ENCODE measurements around the gene ARHGEF4.

The ARHGEF4 gene

GRCh38 chr2:131031875-131032274 lies 195.2 kb downstream of the ARHGEF4 start:
- Histone ChIP-seq H3K27ac (no peak overlapping the region), H3K27me3 (peaks cover 0 to 19% of the 10 kb centered on the region in 2 donors), H3K4me1 (peaks cover 0 to 22% (median 14%) of the 10 kb centered on the region in 4 donors), H3K9me3 (peaks cover 0 to 7% (median 0%) of the 10 kb centered on the region in 3 donors), H3K4me3 (no peak overlapping the region), H3K36me3 (no peaks in the 10 kb centered on the region)
- no peak for TF ChIP-seq CTCF (IDR thresholded peaks at IDR 0.05)
- intact Hi-C loops (cut with DNase I; ENCODE audit: low total_unique reads) = no loop called here
- DNase-seq = peak in 1 of 2 donors; percentile 61

GRCh38 chr2:131032393-131032836 lies 195.7 kb downstream of the ARHGEF4 start:
- Histone ChIP-seq H3K27ac (no peak overlapping the region), H3K4me3 (no peak overlapping the region), H3K4me1 (peaks cover 0 to 22% (median 14%) of the 10 kb centered on the region in 4 donors), H3K36me3 (no peaks in the 10 kb centered on the region), H3K9me3 (peaks cover 0 to 7% (median 0%) of the 10 kb centered on the region in 3 donors), H3K27me3 (peaks cover 0 to 19% of the 10 kb centered on the region in 2 donors)
- no peak for DNase-seq
- intact Hi-C loops (cut with DNase I; ENCODE audit: low total_unique reads) = no loop called here
- TF ChIP-seq CTCF (IDR thresholded peaks at IDR 0.05) = no peak

- Histone ChIP-seq H3K36me3 (no peaks in the 10 kb centered on the region), H3K27ac (no peak overlapping the region), H3K4me3 (no peak overlapping the region), H3K9me3 (no peaks in the 10 kb centered on the region), H3K4me1 (peaks cover 0 to 22% (median 14%) of the 10 kb centered on the region in 4 donors), H3K27me3 (peaks cover 0 to 16% of the 10 kb centered on the region in 2 donors)
- intact Hi-C loops (cut with DNase I; ENCODE audit: low total_unique reads) = no loop called here
- DNase-seq = no peak
- no peak for TF ChIP-seq CTCF (IDR thresholded peaks at IDR 0.05)
Measured at GRCh38 chr2:131033786-131034121, 197.0 kb downstream of the ARHGEF4 start.

GRCh38 chr2:131034122-131035051 lies 197.7 kb downstream of the ARHGEF4 start:
- H3K4me1 ChIP-seq = peaks cover 0 to 22% (median 14%) of the 10 kb centered on the region in 4 donors
- DNase-seq = peak in 1 of 2 donors; percentile 51
- TF ChIP-seq CTCF (IDR thresholded peaks at IDR 0.05) = no peak
- H3K9me3 ChIP-seq = no peaks in the 10 kb centered on the region
- H3K36me3 ChIP-seq = no peaks in the 10 kb centered on the region
- H3K4me3 ChIP-seq = peak overlapping the region; percentile 45 to 52
- H3K27me3 ChIP-seq = peaks cover 0 to 16% of the 10 kb centered on the region in 2 donors
- no peak overlapping the region for H3K27ac ChIP-seq
- intact Hi-C loops (cut with DNase I; ENCODE audit: low total_unique reads) = no loop called here

- DNase-seq = no peak
Measured at GRCh38 chr2:131035112-131035825, 198.6 kb downstream of the ARHGEF4 start.

More at GRCh38 chr2:131035112-131035825, 198.6 kb downstream of the ARHGEF4 start:
- H3K4me3 ChIP-seq = peak overlapping the region; percentile 45 to 52
- peaks cover 0 to 22% (median 14%) of the 10 kb centered on the region in 4 donors for H3K4me1 ChIP-seq
- intact Hi-C loops (cut with DNase I; ENCODE audit: low total_unique reads) = no loop called here
- no peak for TF ChIP-seq CTCF (IDR thresholded peaks at IDR 0.05)
- no peak overlapping the region for H3K27ac ChIP-seq
- peaks cover 0 to 6% (median 3%) of the 10 kb centered on the region in 3 donors for H3K36me3 ChIP-seq
- no peaks in the 10 kb centered on the region for H3K9me3 ChIP-seq
- peaks cover 0 to 16% of the 10 kb centered on the region in 2 donors for H3K27me3 ChIP-seq
